RWPE2 (cell line): ENCODE measurements around the gene BBC3.

Experiments
- ATAC-seq: fragments of 200-7000 bp; cut with Tn5 transposase; 3 replicates; pipeline ENCODE4 v1.9.1; 2021; ENCODE audit warnings: low read depth
- DNase-seq: peaks from one replicate; pipeline ENCODE4 v3.0.0-alpha.2; 2020; ENCODE audit warnings: low spot score
- H3K27ac ChIP-seq: fragments of 450-650 bp; 2 replicates; pipeline ENCODE4 v1.5.1; 2017; ENCODE audit warnings: mild to moderate bottlenecking; ENCODE audit not compliant: poor library complexity, severe bottlenecking
- H3K27me3 ChIP-seq: fragments of 250-450 bp; sonication (Bioruptor Pico); 2 replicates; pipeline ENCODE4 v1.5.1; 2021; ENCODE audit warnings: mild to moderate bottlenecking, moderate library complexity; ENCODE audit not compliant: insufficient read depth, poor library complexity, severe bottlenecking
- H3K36me3 ChIP-seq: fragments of 250-450 bp; sonication (Bioruptor Pico); 2 replicates; pipeline ENCODE4 v1.5.1; 2020; ENCODE audit warnings: low read depth, mild to moderate bottlenecking, moderate library complexity
- H3K4me1 ChIP-seq: fragments of 250-450 bp; sonication (Bioruptor Pico); 2 replicates; pipeline ENCODE4 v1.5.1; 2021; ENCODE audit warnings: mild to moderate bottlenecking, moderate library complexity; ENCODE audit not compliant: insufficient read depth, poor library complexity, severe bottlenecking
- H3K4me3 ChIP-seq: fragments of 250-450 bp; sonication (Bioruptor Pico); 2 replicates; pipeline ENCODE4 v1.5.1; 2021; ENCODE audit warnings: mild to moderate bottlenecking, moderate library complexity; ENCODE audit not compliant: severe bottlenecking
- H3K9me3 ChIP-seq: fragments of 250-450 bp; sonication (Bioruptor Pico); 2 replicates; pipeline ENCODE4 v1.5.1; 2021; ENCODE audit warnings: mild to moderate bottlenecking, moderate library complexity; ENCODE audit not compliant: severe bottlenecking
- TF ChIP-seq, protein P1 (sequence below): fragments of 450-650 bp; IDR thresholded peaks from one replicate; pipeline ENCODE4 v1.5.1; 2017; ENCODE audit warnings: mild to moderate bottlenecking, moderate library complexity; ENCODE audit not compliant: poor library complexity, severe bottlenecking

BBC3 gene

DNA sequence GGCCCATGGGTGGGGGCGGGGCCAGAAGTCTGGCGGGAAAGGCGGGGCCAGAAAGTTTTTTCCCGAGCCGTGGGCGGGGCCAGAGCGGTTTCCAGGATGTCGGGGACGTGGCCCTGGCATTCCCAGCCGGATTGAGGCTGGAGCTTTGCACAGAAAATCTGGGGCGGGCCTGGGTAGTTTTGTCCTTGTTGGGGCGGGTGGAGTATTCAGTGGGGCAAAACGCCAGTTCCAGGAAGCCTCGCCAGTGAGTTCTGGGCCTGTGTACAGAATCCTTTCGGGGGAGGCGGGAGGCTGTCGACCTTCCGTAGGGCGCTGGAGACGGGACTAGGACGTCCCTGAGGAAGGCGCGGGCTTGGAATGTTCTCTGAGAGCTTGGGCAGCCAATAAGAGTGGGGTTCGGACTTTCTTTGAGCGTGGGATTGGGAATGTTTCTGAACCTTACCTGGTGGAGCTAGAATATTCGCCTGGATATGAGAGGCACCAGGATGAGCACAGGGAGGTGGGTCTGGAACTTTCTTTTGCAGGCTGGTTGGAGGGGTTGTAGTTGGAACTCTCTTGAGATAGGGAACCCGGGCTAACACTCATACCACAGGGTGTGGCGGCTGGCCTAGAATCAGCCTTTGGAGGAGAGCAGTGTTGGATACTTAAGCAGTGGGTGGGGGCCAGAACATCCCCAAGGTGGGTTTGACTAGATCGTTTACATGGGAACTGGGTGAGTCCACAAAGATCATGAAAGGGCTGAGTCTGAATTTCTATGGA, 26.6 kb upstream of the BBC3 start:
- H3K27ac ChIP-seq: peak overlapping the region; percentile 76
- peak; percentile 48 for ATAC-seq
- no peaks in the 10 kb centered on the region for H3K9me3 ChIP-seq
- peak overlapping the region; percentile 43 for H3K4me3 ChIP-seq
- no peak for DNase-seq
- H3K27me3 ChIP-seq: no peaks in the 10 kb centered on the region
- peaks cover 16% of the 10 kb centered on the region for H3K4me1 ChIP-seq
- TF ChIP-seq, protein P1, sequence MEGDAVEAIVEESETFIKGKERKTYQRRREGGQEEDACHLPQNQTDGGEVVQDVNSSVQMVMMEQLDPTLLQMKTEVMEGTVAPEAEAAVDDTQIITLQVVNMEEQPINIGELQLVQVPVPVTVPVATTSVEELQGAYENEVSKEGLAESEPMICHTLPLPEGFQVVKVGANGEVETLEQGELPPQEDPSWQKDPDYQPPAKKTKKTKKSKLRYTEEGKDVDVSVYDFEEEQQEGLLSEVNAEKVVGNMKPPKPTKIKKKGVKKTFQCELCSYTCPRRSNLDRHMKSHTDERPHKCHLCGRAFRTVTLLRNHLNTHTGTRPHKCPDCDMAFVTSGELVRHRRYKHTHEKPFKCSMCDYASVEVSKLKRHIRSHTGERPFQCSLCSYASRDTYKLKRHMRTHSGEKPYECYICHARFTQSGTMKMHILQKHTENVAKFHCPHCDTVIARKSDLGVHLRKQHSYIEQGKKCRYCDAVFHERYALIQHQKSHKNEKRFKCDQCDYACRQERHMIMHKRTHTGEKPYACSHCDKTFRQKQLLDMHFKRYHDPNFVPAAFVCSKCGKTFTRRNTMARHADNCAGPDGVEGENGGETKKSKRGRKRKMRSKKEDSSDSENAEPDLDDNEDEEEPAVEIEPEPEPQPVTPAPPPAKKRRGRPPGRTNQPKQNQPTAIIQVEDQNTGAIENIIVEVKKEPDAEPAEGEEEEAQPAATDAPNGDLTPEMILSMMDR: no peak
- H3K36me3 ChIP-seq: peaks cover 39% of the 10 kb centered on the region

GRCh38 chr19:47256693-47257410, 25.9 kb upstream of the BBC3 start:
- peak overlapping the region; percentile 76 for H3K27ac ChIP-seq
- peaks cover 18% of the 10 kb centered on the region for H3K4me1 ChIP-seq
- peak overlapping the region; percentile 45 for H3K4me3 ChIP-seq
- ATAC-seq (peak; percentile 71), DNase-seq (peak; percentile 100)
- TF ChIP-seq, protein P1: no peak
- peaks cover 32% of the 10 kb centered on the region for H3K36me3 ChIP-seq
- no peaks in the 10 kb centered on the region for H3K27me3 ChIP-seq
- H3K9me3 ChIP-seq: no peaks in the 10 kb centered on the region

- peaks cover 27% of the 10 kb centered on the region for H3K36me3 ChIP-seq
- TF ChIP-seq, protein P1: no peak
- DNase-seq (peak; percentile 95), ATAC-seq (peak; percentile 52)
- H3K4me1 ChIP-seq: peaks cover 18% of the 10 kb centered on the region
- peak within 1 kb of the TSS; percentile 45 for H3K4me3 ChIP-seq
- H3K27me3 ChIP-seq: no peaks in the 10 kb centered on the region
- no peaks in the 10 kb centered on the region for H3K9me3 ChIP-seq
- peak within 1 kb of the TSS; percentile 76 for H3K27ac ChIP-seq
These were observed 25.1 kb upstream of the BBC3 start, which contains the start of gene CCDC9 for GRCh38 chr19:47255879-47256692. CCDC9 (plus strand) TSS chr19:47256525; CDS start chr19:47258401, 1,876 bp downstream.

- H3K4me1 ChIP-seq: peaks cover 21% of the 10 kb centered on the region
- DNase-seq (no peak), ATAC-seq (no peak)
- H3K4me3 ChIP-seq: no peak overlapping the region
- peaks cover 6% of the 10 kb centered on the region for H3K36me3 ChIP-seq
- no peaks in the 10 kb centered on the region for H3K27me3 ChIP-seq
- no peaks in the 10 kb centered on the region for H3K9me3 ChIP-seq
- TF ChIP-seq, protein P1: no peak
- H3K27ac ChIP-seq: peak overlapping the region; percentile 82
These were observed 23.0 kb upstream of the BBC3 start for GRCh38 chr19:47253970-47254369.
